ENCODE data around the gene PIM3. TPM values are rescaled to one million over a fixed set of nuclear protein-coding genes. Genes with fewer than 3 reads are reported as not detected.
"Not testable (repeated sequence)": the region's sequence is repeated elsewhere in the genome, so short reads cannot be mapped to it uniquely, and the experiment has no call there.

Gene PIM3
- polyA plus RNA-seq, 1 donor, result 41.5 TPM

GRCh38 chr22:49943405-49943765, 17.2 kb upstream of the PIM3 start:
- H3K27me3 ChIP-seq (ENCODE audit: control insufficient read depth, insufficient read depth, low read length), result no peaks in the 10 kb centered on the region
- H3K4me1 ChIP-seq (ENCODE audit: control insufficient read depth, insufficient read depth, low read length), result peaks cover 20% of the 10 kb centered on the region
- DNase-seq, result no peak
- H3K4me3 ChIP-seq (ENCODE audit: low read length), result no peak overlapping the region
- H3K36me3 ChIP-seq (ENCODE audit: control insufficient read depth, insufficient read depth, low read length), result no peaks in the 10 kb centered on the region
- H3K27ac ChIP-seq (ENCODE audit: low read length), result no peak overlapping the region
- no peaks in the 10 kb centered on the region for H3K9me3 ChIP-seq (ENCODE audit: control insufficient read depth, low read depth, low read length)
- no CpG with 5 or more reads among the region's 11 CpGs for WGBS (ENCODE audit: insufficient coverage, low lambda C conversion rate)

- no peaks in the 10 kb centered on the region for H3K36me3 ChIP-seq (ENCODE audit: control insufficient read depth, insufficient read depth, low read length)
- H3K4me1 ChIP-seq (ENCODE audit: control insufficient read depth, insufficient read depth, low read length), result peaks cover 25% of the 10 kb centered on the region
- DNase-seq, result no peak
- no peak overlapping the region for H3K27ac ChIP-seq (ENCODE audit: low read length)
- WGBS (ENCODE audit: insufficient coverage, low lambda C conversion rate), result 100% methylated on average over 1 of the region's 25 CpGs
- no peak overlapping the region for H3K4me3 ChIP-seq (ENCODE audit: low read length)
- H3K27me3 ChIP-seq (ENCODE audit: control insufficient read depth, insufficient read depth, low read length), result no peaks in the 10 kb centered on the region
- no peaks in the 10 kb centered on the region for H3K9me3 ChIP-seq (ENCODE audit: control insufficient read depth, low read depth, low read length)
These were observed 16.7 kb upstream of the PIM3 start for GRCh38 chr22:49943771-49944398.

DNA sequence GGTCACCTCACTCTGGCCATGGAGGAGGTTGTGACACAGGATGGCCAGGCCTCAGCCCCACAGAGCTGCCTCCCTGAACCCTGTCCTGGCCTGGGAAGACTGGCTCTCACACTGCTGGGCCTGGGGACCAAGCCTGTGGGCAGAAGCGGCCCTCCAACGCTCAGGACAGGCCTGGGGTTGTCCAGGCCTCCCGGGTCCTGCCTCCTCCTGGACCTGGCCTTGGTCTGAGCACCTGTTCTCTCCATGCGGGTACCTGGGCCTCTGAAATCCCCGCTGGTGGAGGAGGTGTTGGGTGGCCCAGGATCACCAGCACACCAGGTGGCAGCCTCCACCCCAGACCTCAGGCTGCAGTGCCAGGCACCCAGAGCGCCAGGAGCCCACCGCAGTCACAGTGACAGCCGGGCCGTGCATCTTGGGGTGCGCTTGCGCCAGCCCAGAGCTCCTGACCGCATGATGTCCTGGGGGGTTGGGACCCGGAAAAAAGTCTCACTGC, 16.1 kb upstream of the PIM3 start:
- DNase-seq, result no peak
- H3K27ac ChIP-seq (ENCODE audit: low read length), result no peak overlapping the region
- WGBS (ENCODE audit: insufficient coverage, low lambda C conversion rate), result no CpG with 5 or more reads among the region's 13 CpGs
- H3K9me3 ChIP-seq (ENCODE audit: control insufficient read depth, low read depth, low read length), result no peaks in the 10 kb centered on the region
- H3K4me1 ChIP-seq (ENCODE audit: control insufficient read depth, insufficient read depth, low read length), result peaks cover 31% of the 10 kb centered on the region
- H3K27me3 ChIP-seq (ENCODE audit: control insufficient read depth, insufficient read depth, low read length), result no peaks in the 10 kb centered on the region
- no peaks in the 10 kb centered on the region for H3K36me3 ChIP-seq (ENCODE audit: control insufficient read depth, insufficient read depth, low read length)
- H3K4me3 ChIP-seq (ENCODE audit: low read length), result no peak overlapping the region

GRCh38 chr22:49945042-49945794, 15.4 kb upstream of the PIM3 start:
- H3K27me3 ChIP-seq (ENCODE audit: control insufficient read depth, insufficient read depth, low read length); H3K27ac ChIP-seq (ENCODE audit: low read length); H3K36me3 ChIP-seq (ENCODE audit: control insufficient read depth, insufficient read depth, low read length); DNase-seq; H3K9me3 ChIP-seq (ENCODE audit: control insufficient read depth, low read depth, low read length); H3K4me3 ChIP-seq (ENCODE audit: low read length): not testable (repeated sequence)
- WGBS (ENCODE audit: insufficient coverage, low lambda C conversion rate), result no CpG with 5 or more reads among the region's 17 CpGs
- peaks cover 38% of the 10 kb centered on the region for H3K4me1 ChIP-seq (ENCODE audit: control insufficient read depth, insufficient read depth, low read length)

DNA sequence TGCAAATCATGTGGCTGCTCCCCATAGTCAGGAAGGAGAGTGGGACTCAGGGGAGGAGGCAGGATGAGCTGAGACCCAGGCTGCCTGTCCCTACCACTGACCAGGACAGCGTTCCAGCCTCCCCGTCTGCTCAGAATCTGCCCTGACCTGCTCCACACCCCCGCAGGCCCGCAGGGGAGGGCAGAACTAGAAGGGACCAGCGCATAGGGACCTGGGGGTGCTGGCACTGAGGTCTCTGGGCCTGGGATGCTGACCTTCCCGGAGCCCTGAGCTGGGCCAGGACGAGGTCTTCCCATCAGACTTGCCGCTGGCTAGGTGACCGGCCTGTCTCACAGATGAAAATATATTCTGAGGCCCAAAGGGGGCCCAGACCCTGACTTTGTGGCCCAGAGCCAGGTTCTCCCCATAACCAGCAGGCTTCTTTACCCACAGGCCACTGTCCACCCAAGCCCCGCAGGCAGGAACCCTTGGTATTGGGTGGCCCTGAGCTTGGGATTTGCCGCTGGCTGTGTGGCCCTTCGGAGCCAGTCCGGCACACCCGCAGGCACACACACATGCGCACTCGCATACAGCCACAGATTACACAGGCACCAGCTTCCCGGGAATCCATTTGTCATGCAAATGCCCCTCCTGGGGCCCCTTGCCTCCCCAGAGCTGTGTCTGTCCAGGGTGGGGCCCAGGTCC, 13.8 kb upstream of the PIM3 start:
- DNase-seq, result peak in 1 of 2 donors; percentile 82
- Histone ChIP-seq H3K9me3 (ENCODE audit: control insufficient read depth, low read depth, low read length) (no peaks in the 10 kb centered on the region), H3K27ac (ENCODE audit: low read length) (peak overlapping the region; percentile 96), H3K4me3 (ENCODE audit: low read length) (no peak overlapping the region), H3K4me1 (ENCODE audit: control insufficient read depth, insufficient read depth, low read length) (peaks cover 52% of the 10 kb centered on the region), H3K36me3 (ENCODE audit: control insufficient read depth, insufficient read depth, low read length) (no peaks in the 10 kb centered on the region), H3K27me3 (ENCODE audit: control insufficient read depth, insufficient read depth, low read length) (no peaks in the 10 kb centered on the region)
- WGBS (ENCODE audit: insufficient coverage, low lambda C conversion rate), result no CpG with 5 or more reads among the region's 17 CpGs

DNA sequence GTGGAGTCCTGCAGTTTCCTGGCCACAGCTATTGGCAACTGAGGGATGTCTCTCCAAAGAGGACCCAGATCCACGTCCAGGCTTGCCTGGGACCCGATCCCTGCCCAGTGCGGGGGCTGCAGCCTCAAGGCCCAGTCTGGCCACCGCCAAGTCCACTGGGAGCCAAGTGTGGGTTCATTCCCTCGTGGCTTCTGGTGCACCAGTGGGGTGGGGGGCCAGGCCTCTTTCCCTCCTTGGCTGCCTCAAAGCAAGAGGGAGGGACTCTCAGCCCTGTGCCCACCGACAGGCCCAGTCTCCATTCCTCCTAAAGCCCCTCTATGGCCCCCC, 13.3 kb upstream of the PIM3 start:
- DNase-seq, result no peak
- WGBS (ENCODE audit: insufficient coverage, low lambda C conversion rate), result no CpG with 5 or more reads among the region's 6 CpGs
- Histone ChIP-seq H3K4me1 (ENCODE audit: control insufficient read depth, insufficient read depth, low read length) (peaks cover 57% of the 10 kb centered on the region), H3K4me3 (ENCODE audit: low read length) (no peak overlapping the region), H3K36me3 (ENCODE audit: control insufficient read depth, insufficient read depth, low read length) (no peaks in the 10 kb centered on the region), H3K27ac (ENCODE audit: low read length) (peak overlapping the region; percentile 96), H3K9me3 (ENCODE audit: control insufficient read depth, low read depth, low read length) (no peaks in the 10 kb centered on the region), H3K27me3 (ENCODE audit: control insufficient read depth, insufficient read depth, low read length) (no peaks in the 10 kb centered on the region)

DNA sequence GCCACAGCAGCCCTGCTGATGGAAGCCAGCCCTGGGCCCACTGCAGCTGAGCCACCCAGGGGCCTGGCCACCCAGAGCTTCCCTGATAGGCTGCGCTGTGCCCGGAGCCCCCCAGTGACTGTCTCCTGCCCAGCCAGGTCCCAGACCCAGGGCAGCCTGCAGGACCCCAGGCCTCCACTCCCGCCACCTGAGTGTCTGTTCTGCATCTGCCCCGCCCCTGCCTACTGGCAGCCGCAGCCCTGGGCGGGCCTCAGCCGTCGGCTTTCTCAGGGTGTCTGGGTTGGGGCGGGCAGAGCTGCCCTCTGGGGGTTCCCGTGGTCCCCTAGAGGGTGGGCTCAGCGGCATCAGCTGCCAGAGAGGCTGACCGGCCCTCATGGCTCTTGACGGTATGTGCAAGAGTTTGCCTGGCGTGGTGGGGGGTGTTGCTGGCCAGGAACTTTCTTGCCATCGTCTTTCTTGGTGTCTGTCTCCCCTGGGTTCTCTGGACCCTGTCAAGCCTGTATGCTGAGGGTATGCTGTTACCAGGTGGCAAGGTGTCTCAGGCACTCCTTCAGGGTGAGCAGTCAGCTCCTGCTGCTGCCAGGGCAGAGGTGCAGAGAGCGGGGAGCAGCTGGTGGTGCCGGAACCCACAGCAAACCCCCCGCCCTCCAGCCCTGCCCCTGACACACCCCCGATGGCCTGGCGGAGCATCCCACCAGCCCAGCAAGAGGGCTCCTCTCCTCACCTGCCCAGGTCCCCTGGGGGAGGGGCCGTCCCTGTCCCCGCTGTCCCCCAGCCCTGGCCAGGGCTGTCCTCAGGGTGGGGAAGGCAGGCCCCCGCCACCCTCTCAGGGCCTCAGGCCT, 12.2 kb upstream of the PIM3 start:
- DNase-seq, result peak in 1 of 2 donors; percentile 75
- no peaks in the 10 kb centered on the region for H3K36me3 ChIP-seq (ENCODE audit: control insufficient read depth, insufficient read depth, low read length)
- H3K27ac ChIP-seq (ENCODE audit: low read length), result peak overlapping the region; percentile 96
- peaks cover 67% of the 10 kb centered on the region for H3K4me1 ChIP-seq (ENCODE audit: control insufficient read depth, insufficient read depth, low read length)
- no peaks in the 10 kb centered on the region for H3K27me3 ChIP-seq (ENCODE audit: control insufficient read depth, insufficient read depth, low read length)
- no peaks in the 10 kb centered on the region for H3K9me3 ChIP-seq (ENCODE audit: control insufficient read depth, low read depth, low read length)
- peak overlapping the region; percentile 38 for H3K4me3 ChIP-seq (ENCODE audit: low read length)
- WGBS (ENCODE audit: insufficient coverage, low lambda C conversion rate), result no CpG with 5 or more reads among the region's 23 CpGs

DNA sequence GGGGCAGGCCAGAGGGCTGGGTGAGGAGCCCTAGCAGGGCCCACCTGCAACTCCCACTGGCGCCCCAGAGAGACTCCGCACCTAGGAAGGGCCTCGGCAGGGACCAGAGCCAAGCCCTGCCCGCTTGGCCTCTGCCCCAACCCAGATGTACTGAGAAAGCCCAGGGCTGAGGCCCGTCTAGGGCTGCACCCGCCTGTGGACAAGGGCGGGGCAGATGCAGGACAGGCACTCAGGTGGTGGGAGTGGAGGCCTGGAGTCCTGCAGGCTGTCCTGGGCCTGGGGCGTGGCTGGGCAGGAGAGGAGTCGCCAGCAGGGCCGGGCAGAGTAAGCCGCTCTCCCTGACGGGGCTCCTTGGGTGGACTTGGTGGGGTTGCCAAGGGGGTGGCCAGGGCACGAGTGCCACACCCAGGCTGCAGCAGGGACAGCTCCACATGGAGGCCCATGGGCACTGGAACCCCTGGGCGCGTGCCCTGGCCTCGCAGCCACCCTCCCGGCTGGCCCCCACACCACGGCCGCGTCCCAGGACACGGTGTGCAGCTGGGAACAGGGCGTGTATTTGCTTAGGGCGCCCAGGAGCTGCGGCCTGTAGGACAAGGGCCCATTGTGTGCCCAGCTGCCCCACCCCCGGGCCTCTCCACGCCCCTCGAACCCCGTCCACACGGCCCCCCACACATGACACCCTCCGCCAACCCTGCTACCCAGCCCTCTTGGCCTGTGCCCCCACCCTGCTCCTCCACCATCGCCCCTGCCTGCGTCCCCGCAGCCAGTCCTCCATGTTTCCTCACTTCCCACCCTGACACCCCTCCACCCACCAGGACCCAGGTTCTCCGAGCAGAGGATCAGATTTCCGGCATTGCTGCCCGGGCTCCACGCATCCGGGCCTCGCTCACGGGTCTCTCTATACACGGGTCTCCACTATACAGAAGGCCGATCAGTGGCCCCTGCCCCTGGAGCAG, 11.3 kb upstream of the PIM3 start:
- H3K4me1 ChIP-seq (ENCODE audit: control insufficient read depth, insufficient read depth, low read length), result peaks cover 74% of the 10 kb centered on the region
- peak overlapping the region; percentile 38 for H3K4me3 ChIP-seq (ENCODE audit: low read length)
- H3K27me3 ChIP-seq (ENCODE audit: control insufficient read depth, insufficient read depth, low read length), result no peaks in the 10 kb centered on the region
- H3K27ac ChIP-seq (ENCODE audit: low read length), result peak overlapping the region; percentile 96
- no peaks in the 10 kb centered on the region for H3K9me3 ChIP-seq (ENCODE audit: control insufficient read depth, low read depth, low read length)
- no CpG with 5 or more reads among the region's 42 CpGs for WGBS (ENCODE audit: insufficient coverage, low lambda C conversion rate)
- no peaks in the 10 kb centered on the region for H3K36me3 ChIP-seq (ENCODE audit: control insufficient read depth, insufficient read depth, low read length)
- peak; percentile 89 to 93 for DNase-seq

- Histone ChIP-seq H3K36me3 (ENCODE audit: control insufficient read depth, insufficient read depth, low read length) (no peaks in the 10 kb centered on the region), H3K4me3 (ENCODE audit: low read length) (no peak overlapping the region), H3K27ac (ENCODE audit: low read length) (peak overlapping the region; percentile 96), H3K27me3 (ENCODE audit: control insufficient read depth, insufficient read depth, low read length) (no peaks in the 10 kb centered on the region), H3K9me3 (ENCODE audit: control insufficient read depth, low read depth, low read length) (no peaks in the 10 kb centered on the region), H3K4me1 (ENCODE audit: control insufficient read depth, insufficient read depth, low read length) (peaks cover 78% of the 10 kb centered on the region)
- no CpG with 5 or more reads among the region's 11 CpGs for WGBS (ENCODE audit: insufficient coverage, low lambda C conversion rate)
- peak in 1 of 2 donors; percentile 63 for DNase-seq
These were observed 10.7 kb upstream of the PIM3 start for GRCh38 chr22:49949914-49950292.
